Endothelial cell (in vitro differentiated cells): ENCODE data around the gene COL13A1. TPM values are rescaled to one million over a fixed set of nuclear protein-coding genes. Genes with fewer than 3 reads are reported as not detected.

ENCODE experiments used
- DNase-seq: peaks from one replicate; pipeline ENCODE4 v3.0.0; 2021; ENCODE audit warnings: low spot score
- H3K27ac Mint-ChIP-seq: one replicate; pipeline ENCODE4 v1.8.0; 2021; ENCODE audit warnings: mixed read lengths, inconsistent platforms; ENCODE audit not compliant: unreplicated experiment
- H3K27me3 Mint-ChIP-seq: one replicate; pipeline ENCODE4 v1.8.0; 2021; ENCODE audit warnings: mild to moderate bottlenecking, moderate library complexity, mixed read lengths, inconsistent platforms; ENCODE audit not compliant: unreplicated experiment
- H3K36me3 Mint-ChIP-seq: one replicate; pipeline ENCODE4 v1.8.0; 2021; ENCODE audit warnings: mild to moderate bottlenecking, low read depth, mixed read lengths, inconsistent platforms; ENCODE audit not compliant: unreplicated experiment
- H3K4me1 Mint-ChIP-seq: one replicate; pipeline ENCODE4 v1.8.0; 2021; ENCODE audit warnings: mild to moderate bottlenecking, mixed read lengths, inconsistent platforms; ENCODE audit not compliant: unreplicated experiment
- H3K4me3 Mint-ChIP-seq: one replicate; pipeline ENCODE4 v1.8.0; 2021; ENCODE audit warnings: mild to moderate bottlenecking, mixed read lengths, inconsistent platforms; ENCODE audit not compliant: unreplicated experiment
- H3K9me3 Mint-ChIP-seq: one replicate; pipeline ENCODE4 v1.8.0; 2021; ENCODE audit warnings: mixed read lengths, inconsistent platforms; ENCODE audit not compliant: unreplicated experiment
- total RNA-seq: library from RNA; stranded (reverse); fragmentation: NEBNext Ultra II Directional; extraction: Animal tissue kit (Norgen Biotek cat#: 25700); gene quantifications from one replicate; pipeline ENCODE4 v1.2.1, GENCODE V29; 2021; ENCODE audit not compliant: unreplicated experiment
- TF ChIP-seq, protein P1 (sequence below): fragments of 200-600 bp; sonication (generic); IDR thresholded peaks from one replicate; pipeline ENCODE4 v1.5.0; 2021; ENCODE audit warnings: antibody characterized with exemption; ENCODE audit not compliant: unreplicated experiment

Gene COL13A1
- total RNA-seq, 1 donor from 2014 or later: 22.6 TPM

DNA sequence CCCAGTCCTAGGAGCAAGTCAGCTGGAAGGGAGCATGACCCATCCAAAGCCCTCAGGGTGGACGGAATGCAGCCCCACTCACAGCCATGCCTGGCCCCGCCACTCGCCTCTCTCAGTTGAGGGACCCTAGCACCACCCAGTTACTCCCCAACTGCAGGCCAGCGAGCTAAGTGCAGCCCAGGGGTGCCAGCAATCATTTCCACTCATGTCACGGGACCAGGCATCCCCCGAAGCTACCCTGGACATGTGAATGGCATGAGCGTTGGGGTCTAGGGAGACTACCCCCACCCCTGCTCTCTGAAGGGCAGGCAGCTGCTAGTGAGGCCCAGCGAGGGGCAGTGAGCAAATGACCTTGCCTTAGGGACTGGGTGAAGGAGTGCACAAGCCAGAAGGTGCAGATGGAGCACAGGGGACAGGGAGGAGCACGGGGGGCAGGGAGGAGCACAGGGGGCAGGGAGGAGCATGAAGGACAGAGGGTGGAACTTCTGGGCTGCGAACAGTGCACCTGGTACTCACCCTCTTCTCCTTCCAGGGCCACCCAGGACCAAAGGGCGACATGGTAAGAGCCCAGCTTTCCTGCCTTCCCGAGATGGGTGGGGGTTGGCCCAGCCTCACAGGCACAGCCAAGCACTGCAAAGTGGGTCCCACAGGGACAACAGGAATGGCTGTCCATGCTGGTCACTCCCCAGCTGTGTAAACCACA is 87.3 kb downstream of the COL13A1 start:
- TF ChIP-seq, protein P1, sequence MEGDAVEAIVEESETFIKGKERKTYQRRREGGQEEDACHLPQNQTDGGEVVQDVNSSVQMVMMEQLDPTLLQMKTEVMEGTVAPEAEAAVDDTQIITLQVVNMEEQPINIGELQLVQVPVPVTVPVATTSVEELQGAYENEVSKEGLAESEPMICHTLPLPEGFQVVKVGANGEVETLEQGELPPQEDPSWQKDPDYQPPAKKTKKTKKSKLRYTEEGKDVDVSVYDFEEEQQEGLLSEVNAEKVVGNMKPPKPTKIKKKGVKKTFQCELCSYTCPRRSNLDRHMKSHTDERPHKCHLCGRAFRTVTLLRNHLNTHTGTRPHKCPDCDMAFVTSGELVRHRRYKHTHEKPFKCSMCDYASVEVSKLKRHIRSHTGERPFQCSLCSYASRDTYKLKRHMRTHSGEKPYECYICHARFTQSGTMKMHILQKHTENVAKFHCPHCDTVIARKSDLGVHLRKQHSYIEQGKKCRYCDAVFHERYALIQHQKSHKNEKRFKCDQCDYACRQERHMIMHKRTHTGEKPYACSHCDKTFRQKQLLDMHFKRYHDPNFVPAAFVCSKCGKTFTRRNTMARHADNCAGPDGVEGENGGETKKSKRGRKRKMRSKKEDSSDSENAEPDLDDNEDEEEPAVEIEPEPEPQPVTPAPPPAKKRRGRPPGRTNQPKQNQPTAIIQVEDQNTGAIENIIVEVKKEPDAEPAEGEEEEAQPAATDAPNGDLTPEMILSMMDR: no peak
- H3K36me3 Mint-ChIP-seq: peaks cover 4% of the 10 kb centered on the region
- H3K4me3 Mint-ChIP-seq: no peak overlapping the region

DNA sequence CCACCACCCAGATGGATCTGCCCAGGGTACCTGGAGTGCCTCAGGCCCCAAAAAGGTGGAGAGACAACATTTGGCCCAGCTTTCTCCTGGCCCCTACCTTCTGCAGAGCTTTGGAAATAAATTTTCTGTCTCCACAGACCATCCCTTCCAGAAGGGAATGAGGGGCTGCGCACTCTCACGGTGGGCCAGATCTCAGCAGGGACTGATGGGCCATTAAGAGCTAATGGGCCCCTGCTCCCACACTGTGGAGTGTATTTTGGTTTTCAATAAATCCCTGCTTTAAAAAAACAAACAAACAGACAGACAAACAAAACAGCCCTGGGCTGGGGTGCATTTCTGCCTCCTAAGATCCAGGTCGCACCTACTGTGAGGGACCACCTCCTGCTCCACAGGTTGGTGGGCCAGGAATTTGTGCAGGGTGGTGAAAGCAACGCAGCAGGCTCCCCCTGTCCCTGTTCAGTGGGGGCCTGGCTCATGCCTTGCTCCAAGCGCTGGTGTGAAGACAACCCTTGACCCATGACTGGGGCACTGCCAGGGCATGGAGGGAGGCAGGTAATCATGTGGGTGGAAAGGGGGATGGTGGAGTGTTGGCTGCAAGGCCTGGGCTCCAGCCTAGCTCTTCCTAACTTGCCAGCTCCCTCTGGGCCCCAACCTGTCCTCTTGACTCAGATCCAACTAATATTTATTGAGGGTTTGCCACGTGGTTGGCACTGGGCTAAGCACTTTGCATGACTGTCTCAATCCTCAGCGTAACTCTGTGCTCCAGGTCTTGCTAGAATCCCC is 88.5 kb downstream of the COL13A1 start:
- DNase-seq: no peak
- no peaks in the 10 kb centered on the region for H3K9me3 Mint-ChIP-seq

More for the DNA sequence above, 87.3 kb downstream of the COL13A1 start:
- no peak for DNase-seq
- Mint-ChIP-seq H3K9me3 (no peaks in the 10 kb centered on the region), H3K27me3 (peaks cover 7% of the 10 kb centered on the region), H3K4me1 (peaks cover 7% of the 10 kb centered on the region), H3K27ac (no peak overlapping the region)

DNA sequence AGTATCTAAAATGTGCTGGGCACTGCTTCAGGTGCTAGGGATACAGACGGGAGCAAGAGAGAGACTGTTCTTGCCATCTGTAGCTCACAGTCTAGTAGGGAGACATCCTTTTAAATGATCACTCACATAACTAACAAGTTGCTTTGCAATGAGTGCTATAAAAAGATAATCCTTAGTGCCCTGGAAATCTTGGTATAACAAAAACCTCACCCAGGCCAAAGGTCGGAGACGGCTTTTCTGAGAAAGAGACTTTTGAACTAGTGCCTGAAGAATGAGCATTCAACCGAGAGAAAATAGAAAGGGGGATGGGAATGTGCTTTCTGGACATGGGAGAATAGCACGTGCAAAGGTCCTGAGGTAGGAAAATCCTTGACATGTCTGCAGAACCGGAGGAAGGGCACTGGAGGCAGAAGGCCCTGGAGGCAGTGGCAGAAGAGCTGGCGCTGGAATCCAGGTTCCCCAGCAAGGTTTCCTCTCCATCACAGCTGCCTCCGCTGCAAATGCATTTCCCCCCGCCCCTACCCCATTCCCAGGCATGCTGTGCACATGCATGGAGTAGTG is 89.4 kb downstream of the COL13A1 start:
- peaks cover 12% of the 10 kb centered on the region for H3K4me1 Mint-ChIP-seq

More for the DNA sequence above, 88.5 kb downstream of the COL13A1 start:
- Mint-ChIP-seq H3K36me3 (peaks cover 4% of the 10 kb centered on the region), H3K4me3 (no peak overlapping the region), H3K27ac (no peak overlapping the region), H3K4me1 (peaks cover 7% of the 10 kb centered on the region), H3K27me3 (peaks cover 5% of the 10 kb centered on the region)
- TF ChIP-seq, protein P1: no peak

DNA sequence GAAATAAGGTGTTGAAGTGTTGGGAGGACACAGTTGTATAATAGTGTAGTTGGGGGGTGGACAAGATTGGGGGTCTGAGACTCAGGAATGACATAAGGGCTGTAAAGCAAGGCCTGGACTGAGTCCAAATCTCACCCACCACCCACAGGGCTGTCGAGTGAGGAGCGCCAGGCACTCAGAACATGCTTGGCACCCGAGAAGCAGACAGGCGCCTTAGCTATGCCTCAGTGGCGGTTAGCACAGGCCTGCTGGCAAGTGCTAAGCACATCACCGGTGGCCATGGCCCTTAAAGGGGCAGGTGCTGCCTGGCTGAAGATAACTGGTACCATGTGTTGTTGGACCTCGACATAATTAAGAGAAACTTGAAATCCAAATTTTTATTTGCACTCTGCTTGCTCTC is 90.7 kb downstream of the COL13A1 start:
- Mint-ChIP-seq H3K4me1 (peaks cover 11% of the 10 kb centered on the region), H3K36me3 (peaks cover under 1% of the 10 kb centered on the region), H3K27me3 (peaks cover 10% of the 10 kb centered on the region), H3K9me3 (no peaks in the 10 kb centered on the region), H3K4me3 (no peak overlapping the region), H3K27ac (no peak overlapping the region)
- TF ChIP-seq, protein P1: no peak
- no peak for DNase-seq

More for the DNA sequence above, 89.4 kb downstream of the COL13A1 start:
- H3K9me3 Mint-ChIP-seq: no peaks in the 10 kb centered on the region
- no peak for DNase-seq
- H3K4me3 Mint-ChIP-seq: no peak overlapping the region
- H3K27ac Mint-ChIP-seq: no peak overlapping the region
- peaks cover 4% of the 10 kb centered on the region for H3K36me3 Mint-ChIP-seq
- H3K27me3 Mint-ChIP-seq: peaks cover 5% of the 10 kb centered on the region
- TF ChIP-seq, protein P1: no peak
